ENCODE data around the gene PPA2.
"Not testable (repeated sequence)": the region's sequence is repeated elsewhere in the genome, so short reads cannot be mapped to it uniquely, and the experiment has no call there.

Gene PPA2

DNA sequence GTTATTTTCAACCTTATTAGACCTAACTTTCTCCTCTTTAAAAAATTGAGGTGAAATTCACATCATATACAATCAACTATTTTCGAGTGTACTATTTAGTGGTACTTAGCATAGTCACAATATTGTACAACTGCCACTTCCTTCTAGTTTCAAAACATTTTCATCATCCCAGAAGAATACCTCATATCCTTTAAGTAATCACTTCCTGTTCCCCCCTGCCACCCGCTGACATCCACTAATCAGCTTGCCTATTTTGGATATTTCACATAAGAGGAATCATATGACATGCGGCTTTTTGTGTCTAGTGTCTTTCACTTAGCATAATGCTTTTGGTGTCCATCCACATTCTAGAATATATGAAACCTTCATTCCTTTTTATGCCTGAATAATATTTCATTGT lies 10.0 kb upstream of the PPA2 start:
- ChIA-PET POLR2A (no interaction called here), CTCF (no interaction called here)
- DNase-seq (ENCODE audit: extremely low spot score) = no peak
- TF ChIP-seq FOXA1 (IDR thresholded peaks at IDR 0.05) = no peak
- TF ChIP-seq FOXK2 (IDR thresholded peaks at IDR 0.05) = no peak
- TF ChIP-seq LEF1 (IDR thresholded peaks at IDR 0.05; ENCODE audit: borderline replicate concordance) = no peak

DNA sequence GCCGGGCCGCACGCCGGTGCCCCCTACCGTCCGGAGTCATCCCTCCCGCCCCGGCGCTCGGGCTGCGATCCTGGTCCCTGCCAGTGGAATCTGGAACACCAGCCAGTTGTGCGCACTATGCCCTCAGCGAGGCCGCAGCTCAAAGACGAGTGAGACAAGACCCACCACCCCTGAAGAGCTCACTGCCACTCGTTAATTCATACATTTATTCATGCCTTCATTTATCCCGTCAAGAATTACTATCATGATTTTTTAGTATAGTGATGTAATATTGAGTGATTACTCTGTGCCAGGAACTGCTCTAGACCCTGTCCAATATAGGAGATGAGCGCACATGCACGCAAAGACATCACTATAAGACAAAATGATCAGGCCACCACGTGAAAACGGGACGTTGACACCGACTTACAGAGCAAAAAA lies 247 bp upstream of the PPA2 start:
- ChIA-PET CTCF (interaction anchor here (0.5 to 1.4 kb wide), 12 partner anchors 15 to 869 kb away, joined by 3 to 4 read pairs (median 3); no protein-coding TSS in a partner anchor), POLR2A (interaction anchor here (0.5 to 1.8 kb wide), 7 partner anchors 8 to 486 kb away, joined by 3 to 15 read pairs (median 4); partner anchors contain the start of gene TET2)
- TF ChIP-seq ELF4 (IDR thresholded peaks at IDR 0.05) (no peak), L3MBTL2 (conservative IDR thresholded peaks at IDR 0.05) (no peak), TARDBP (IDR thresholded peaks at IDR 0.05) (no peak), HDGF (IDR thresholded peaks at IDR 0.05; ENCODE audit: borderline replicate concordance) (no peak), CTBP1 (IDR thresholded peaks at IDR 0.05; ENCODE audit: borderline replicate concordance) (no peak), FOXM1 (IDR thresholded peaks at IDR 0.05; ENCODE audit: borderline replicate concordance) (no peak), ZNF384 (IDR thresholded peaks at IDR 0.05) (no peak), ARNT (IDR thresholded peaks at IDR 0.05) (0 out of 2 replicates have a peak, but pooled peaks have one; percentile 33), FOXK2 (IDR thresholded peaks at IDR 0.05) (no peak), LEF1 (IDR thresholded peaks at IDR 0.05; ENCODE audit: borderline replicate concordance) (0 out of 2 replicates have a peak, but pooled peaks have one; percentile 49), NFRKB (IDR thresholded peaks at IDR 0.05) (no peak), FOXA1 (IDR thresholded peaks at IDR 0.05) (no peak), SP1 (IDR thresholded peaks at IDR 0.05) (no peak), SUZ12 (IDR thresholded peaks at IDR 0.05) (no peak), BHLHE40 (IDR thresholded peaks at IDR 0.05; ENCODE audit: borderline replicate concordance) (no peak)
- TF ChIP-seq, protein P1, sequence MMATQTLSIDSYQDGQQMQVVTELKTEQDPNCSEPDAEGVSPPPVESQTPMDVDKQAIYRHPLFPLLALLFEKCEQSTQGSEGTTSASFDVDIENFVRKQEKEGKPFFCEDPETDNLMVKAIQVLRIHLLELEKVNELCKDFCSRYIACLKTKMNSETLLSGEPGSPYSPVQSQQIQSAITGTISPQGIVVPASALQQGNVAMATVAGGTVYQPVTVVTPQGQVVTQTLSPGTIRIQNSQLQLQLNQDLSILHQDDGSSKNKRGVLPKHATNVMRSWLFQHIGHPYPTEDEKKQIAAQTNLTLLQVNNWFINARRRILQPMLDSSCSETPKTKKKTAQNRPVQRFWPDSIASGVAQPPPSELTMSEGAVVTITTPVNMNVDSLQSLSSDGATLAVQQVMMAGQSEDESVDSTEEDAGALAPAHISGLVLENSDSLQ (IDR thresholded peaks at IDR 0.05) = no peak
- DNase-seq (ENCODE audit: extremely low spot score) = peak; percentile 90

DNA sequence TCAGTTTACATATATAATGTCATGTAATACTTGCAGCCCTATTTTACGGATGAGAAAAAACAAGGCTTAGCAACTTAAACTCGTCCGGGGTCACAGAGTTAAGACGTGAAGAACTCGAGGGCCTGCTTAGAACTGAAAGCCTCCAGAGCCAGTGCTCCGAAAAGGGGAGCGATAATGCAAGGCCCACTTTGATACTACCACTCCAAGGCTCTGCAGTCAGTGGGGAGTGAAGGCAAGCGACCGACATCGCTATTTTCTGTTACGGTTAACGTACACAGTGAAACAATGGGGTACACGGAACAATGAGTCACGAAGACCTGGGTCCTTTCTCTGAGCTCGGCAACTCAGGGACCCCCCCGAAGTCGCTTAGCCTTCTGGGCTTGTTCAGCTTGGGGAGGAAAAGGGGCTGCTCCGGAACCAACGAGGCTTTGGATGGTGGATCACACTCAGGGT lies 965 bp downstream of the PPA2 start:
- TF ChIP-seq CTBP1 (IDR thresholded peaks at IDR 0.05; ENCODE audit: borderline replicate concordance) (no peak), SP1 (IDR thresholded peaks at IDR 0.05) (no peak), ZNF384 (IDR thresholded peaks at IDR 0.05) (no peak), L3MBTL2 (conservative IDR thresholded peaks at IDR 0.05) (peak; percentile 52; the same call in 1 of the 2 replicates), FOXA1 (IDR thresholded peaks at IDR 0.05) (no peak), HDGF (IDR thresholded peaks at IDR 0.05; ENCODE audit: borderline replicate concordance) (no peak), SUZ12 (IDR thresholded peaks at IDR 0.05) (no peak)
- TF ChIP-seq, protein P1 (IDR thresholded peaks at IDR 0.05) = no peak
- ChIA-PET CTCF (interaction anchor here (1.2 to 1.4 kb wide), 4 partner anchors 48 to 342 kb away, joined by 3 to 4 read pairs (median 4); no protein-coding TSS in a partner anchor), POLR2A (interaction anchor here (0.9 to 1.8 kb wide), 5 partner anchors 130 to 332 kb away, joined by 3 to 15 read pairs (median 4); partner anchors contain the start of gene TET2)
- DNase-seq (ENCODE audit: extremely low spot score) = peak; percentile 10

DNA sequence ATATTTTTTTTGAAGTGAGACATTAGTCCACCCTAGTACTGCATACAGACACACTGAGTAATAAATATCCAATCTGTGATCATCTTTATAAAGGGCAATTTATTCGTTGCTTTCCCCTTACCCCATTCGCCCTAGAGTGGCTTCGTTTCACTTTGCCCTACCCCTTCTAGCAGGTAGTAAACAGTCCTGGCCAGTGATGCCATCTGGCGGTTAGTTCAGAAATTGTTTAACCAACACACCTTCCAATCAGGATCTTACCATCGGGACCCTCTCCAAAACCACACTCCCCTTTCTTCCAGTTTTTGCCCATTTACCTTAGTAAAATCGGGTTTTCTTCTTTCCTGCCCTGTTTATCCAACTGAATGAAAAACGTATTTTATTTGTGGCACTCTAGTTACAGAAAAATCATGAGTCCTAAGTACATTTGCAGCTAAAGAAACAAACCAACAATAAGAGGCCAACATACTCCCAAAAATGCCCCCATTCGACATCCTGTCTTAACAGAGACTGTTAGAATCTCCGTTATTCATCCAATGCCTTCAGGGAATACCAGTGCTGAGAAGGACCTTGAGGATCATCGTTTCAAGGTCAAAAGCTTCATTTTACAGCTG lies 2.2 kb downstream of the PPA2 start:
- TF ChIP-seq BHLHE40 (IDR thresholded peaks at IDR 0.05; ENCODE audit: borderline replicate concordance) (no peak), HDGF (IDR thresholded peaks at IDR 0.05; ENCODE audit: borderline replicate concordance) (no peak), FOXM1 (IDR thresholded peaks at IDR 0.05; ENCODE audit: borderline replicate concordance) (0 out of 2 replicates have a peak, but pooled peaks have one; percentile 12)
- ChIA-PET CTCF (no interaction called here), POLR2A (no interaction called here)
- peak; percentile 64 for DNase-seq (ENCODE audit: extremely low spot score)

DNA sequence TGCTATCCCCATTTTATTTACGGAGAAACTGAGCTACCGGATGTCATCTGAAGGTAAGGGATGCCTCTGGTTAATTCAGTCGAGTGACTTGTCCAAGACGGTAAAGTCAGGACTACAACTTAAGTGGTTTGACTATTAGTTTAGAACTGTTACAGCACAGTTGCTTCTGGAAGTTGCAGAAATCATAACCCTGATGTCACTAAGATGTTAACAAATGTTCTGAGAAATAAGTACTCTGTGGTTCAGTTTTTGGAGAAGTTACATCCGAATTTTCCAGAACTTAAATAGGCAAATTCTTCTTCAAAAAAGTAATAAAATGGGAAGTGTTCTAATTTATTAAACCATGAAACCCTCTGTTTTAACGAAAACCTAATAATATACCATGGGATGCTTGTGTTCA lies 3.1 kb downstream of the PPA2 start:
- ChIA-PET POLR2A (no interaction called here), CTCF (no interaction called here)
- TF ChIP-seq L3MBTL2 (conservative IDR thresholded peaks at IDR 0.05) (no peak), SP1 (IDR thresholded peaks at IDR 0.05) (no peak)
- DNase-seq (ENCODE audit: extremely low spot score) = no peak

DNA sequence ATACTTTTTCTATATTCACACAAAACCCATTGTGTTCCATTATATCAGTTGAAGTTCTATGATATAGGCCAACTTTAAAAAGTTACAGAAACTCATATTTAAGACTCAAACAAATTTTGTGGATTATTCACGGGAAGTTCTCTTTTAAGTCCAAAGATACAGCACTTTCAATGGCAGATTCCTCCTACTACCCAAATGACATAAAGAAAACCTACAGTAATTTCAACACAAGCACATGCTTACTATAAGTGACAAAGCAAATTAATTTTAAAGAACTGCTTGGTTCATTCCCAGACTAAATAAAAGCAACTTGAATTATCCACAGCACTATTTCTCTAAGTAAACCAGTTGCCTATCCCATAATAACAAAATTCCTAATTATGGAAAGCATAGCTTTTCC lies 4.1 kb downstream of the PPA2 start:
- DNase-seq (ENCODE audit: extremely low spot score) = no peak
- no peak for TF ChIP-seq SUZ12 (IDR thresholded peaks at IDR 0.05)
- TF ChIP-seq ELF4 (IDR thresholded peaks at IDR 0.05) = no peak
- TF ChIP-seq FOXK2 (IDR thresholded peaks at IDR 0.05) = no peak
- TF ChIP-seq L3MBTL2 (conservative IDR thresholded peaks at IDR 0.05) = no peak
- no peak for TF ChIP-seq FOXM1 (IDR thresholded peaks at IDR 0.05; ENCODE audit: borderline replicate concordance)
- TF ChIP-seq SP1 (IDR thresholded peaks at IDR 0.05) = no peak
- TF ChIP-seq, protein P1 (IDR thresholded peaks at IDR 0.05) = no peak
- no peak for TF ChIP-seq CTBP1 (IDR thresholded peaks at IDR 0.05; ENCODE audit: borderline replicate concordance)
- no peak for TF ChIP-seq TARDBP (IDR thresholded peaks at IDR 0.05)
- TF ChIP-seq BHLHE40 (IDR thresholded peaks at IDR 0.05; ENCODE audit: borderline replicate concordance) = no peak
- TF ChIP-seq HDGF (IDR thresholded peaks at IDR 0.05; ENCODE audit: borderline replicate concordance) = no peak
- TF ChIP-seq ZNF384 (IDR thresholded peaks at IDR 0.05) = no peak
- no peak for TF ChIP-seq NFRKB (IDR thresholded peaks at IDR 0.05)
- ChIA-PET POLR2A (no interaction called here), CTCF (no interaction called here)

DNA sequence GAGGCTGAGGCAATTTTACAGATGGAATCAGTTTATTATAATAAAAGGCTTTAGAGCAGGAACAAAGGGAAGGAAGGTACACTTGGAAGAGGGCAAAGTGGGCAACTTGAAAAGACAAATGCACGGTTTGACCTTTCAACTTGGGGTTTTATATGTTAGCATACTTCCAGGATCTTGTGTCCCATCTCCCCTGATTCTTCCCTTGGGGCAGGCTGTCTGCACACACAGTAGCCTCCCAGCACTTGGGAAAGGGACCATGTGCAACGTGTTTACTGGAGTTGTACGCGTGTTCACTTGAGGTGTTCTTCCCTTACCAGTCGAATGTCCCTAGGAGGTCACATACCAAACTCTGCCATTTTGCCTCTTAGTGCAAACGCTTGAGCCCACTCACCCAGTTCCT lies 7.3 kb downstream of the PPA2 start:
- ChIA-PET POLR2A (no interaction called here), CTCF (no interaction called here)
- TF ChIP-seq SUZ12 (IDR thresholded peaks at IDR 0.05) (no peak), TARDBP (IDR thresholded peaks at IDR 0.05) (no peak), NFRKB (IDR thresholded peaks at IDR 0.05) (no peak), ZNF384 (IDR thresholded peaks at IDR 0.05) (no peak), ELF4 (IDR thresholded peaks at IDR 0.05) (no peak), CTBP1 (IDR thresholded peaks at IDR 0.05; ENCODE audit: borderline replicate concordance) (no peak), BHLHE40 (IDR thresholded peaks at IDR 0.05; ENCODE audit: borderline replicate concordance) (no peak), L3MBTL2 (conservative IDR thresholded peaks at IDR 0.05) (no peak), FOXM1 (IDR thresholded peaks at IDR 0.05; ENCODE audit: borderline replicate concordance) (no peak), SP1 (IDR thresholded peaks at IDR 0.05) (no peak), LEF1 (IDR thresholded peaks at IDR 0.05; ENCODE audit: borderline replicate concordance) (no peak), ARNT (IDR thresholded peaks at IDR 0.05) (no peak), FOXK2 (IDR thresholded peaks at IDR 0.05) (no peak), HDGF (IDR thresholded peaks at IDR 0.05; ENCODE audit: borderline replicate concordance) (no peak), FOXA1 (IDR thresholded peaks at IDR 0.05) (no peak)
- TF ChIP-seq, protein P1 (IDR thresholded peaks at IDR 0.05) = no peak
- DNase-seq (ENCODE audit: extremely low spot score) = no peak

DNA sequence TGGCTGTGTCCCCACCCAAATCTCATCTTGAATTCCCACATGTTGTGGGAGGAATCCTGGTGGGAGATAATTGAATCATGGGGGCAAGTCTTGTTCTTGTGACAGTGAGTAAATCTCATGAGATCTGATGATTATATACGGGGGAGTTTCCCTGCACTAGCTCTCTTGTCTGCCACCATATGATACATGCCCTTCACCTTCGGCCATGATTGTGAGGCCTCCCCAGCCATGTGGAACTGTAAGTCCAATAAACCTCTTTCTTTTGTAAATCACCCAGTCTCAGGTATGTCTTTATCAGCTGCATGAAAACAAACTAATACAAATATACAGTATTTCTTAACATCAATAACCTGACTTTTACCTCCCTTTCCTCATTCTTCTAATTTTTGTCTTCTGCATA lies 9.3 kb downstream of the PPA2 start:
- CTCF ChIA-PET; DNase-seq (ENCODE audit: extremely low spot score); POLR2A ChIA-PET: not testable (repeated sequence)
